Neural progenitor cell (in vitro differentiated cells): ENCODE measurements around the gene IP6K1.

Experiments used
- EZH2 ChIP-seq: fragments of 200-600 bp; sonication (generic); IDR thresholded peaks from 2 replicates; pipeline ENCODE4 v1.6.1; 2017; ENCODE audit warnings: antibody characterized with exemption, mild to moderate bottlenecking, moderate library complexity
- EZH2phosphoT487 ChIP-seq: fragments of 200-600 bp; sonication (generic); IDR thresholded peaks from 2 replicates; pipeline ENCODE4 v1.6.1; 2017; ENCODE audit warnings: antibody characterized with exemption
- TF ChIP-seq, protein P1 (sequence below): fragments of 200-600 bp; sonication (generic); IDR thresholded peaks from 2 replicates; pipeline ENCODE4 v1.5.1; 2017; ENCODE audit warnings: antibody characterized with exemption, mild to moderate bottlenecking

- TF ChIP-seq, protein P1, sequence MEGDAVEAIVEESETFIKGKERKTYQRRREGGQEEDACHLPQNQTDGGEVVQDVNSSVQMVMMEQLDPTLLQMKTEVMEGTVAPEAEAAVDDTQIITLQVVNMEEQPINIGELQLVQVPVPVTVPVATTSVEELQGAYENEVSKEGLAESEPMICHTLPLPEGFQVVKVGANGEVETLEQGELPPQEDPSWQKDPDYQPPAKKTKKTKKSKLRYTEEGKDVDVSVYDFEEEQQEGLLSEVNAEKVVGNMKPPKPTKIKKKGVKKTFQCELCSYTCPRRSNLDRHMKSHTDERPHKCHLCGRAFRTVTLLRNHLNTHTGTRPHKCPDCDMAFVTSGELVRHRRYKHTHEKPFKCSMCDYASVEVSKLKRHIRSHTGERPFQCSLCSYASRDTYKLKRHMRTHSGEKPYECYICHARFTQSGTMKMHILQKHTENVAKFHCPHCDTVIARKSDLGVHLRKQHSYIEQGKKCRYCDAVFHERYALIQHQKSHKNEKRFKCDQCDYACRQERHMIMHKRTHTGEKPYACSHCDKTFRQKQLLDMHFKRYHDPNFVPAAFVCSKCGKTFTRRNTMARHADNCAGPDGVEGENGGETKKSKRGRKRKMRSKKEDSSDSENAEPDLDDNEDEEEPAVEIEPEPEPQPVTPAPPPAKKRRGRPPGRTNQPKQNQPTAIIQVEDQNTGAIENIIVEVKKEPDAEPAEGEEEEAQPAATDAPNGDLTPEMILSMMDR, result no peak
- no peak for TF ChIP-seq EZH2phosphoT487
- TF ChIP-seq EZH2, result no peak
These were observed 67.5 kb downstream of the IP6K1 start for GRCh38 chr3:49718858-49719213.
